NCI-H1694 treated with DMSO at 0.1 percent for 48 hours (cell line): ENCODE measurements around the gene TPO.
"Not testable (repeated sequence)": the region's sequence is repeated elsewhere in the genome, so short reads cannot be mapped to it uniquely, and the experiment has no call there.

ENCODE experiments used
- DNase-seq: peaks from one replicate; lab custom pipeline; 2025; lab: John Stamatoyannopoulos, UW

TPO gene

DNA sequence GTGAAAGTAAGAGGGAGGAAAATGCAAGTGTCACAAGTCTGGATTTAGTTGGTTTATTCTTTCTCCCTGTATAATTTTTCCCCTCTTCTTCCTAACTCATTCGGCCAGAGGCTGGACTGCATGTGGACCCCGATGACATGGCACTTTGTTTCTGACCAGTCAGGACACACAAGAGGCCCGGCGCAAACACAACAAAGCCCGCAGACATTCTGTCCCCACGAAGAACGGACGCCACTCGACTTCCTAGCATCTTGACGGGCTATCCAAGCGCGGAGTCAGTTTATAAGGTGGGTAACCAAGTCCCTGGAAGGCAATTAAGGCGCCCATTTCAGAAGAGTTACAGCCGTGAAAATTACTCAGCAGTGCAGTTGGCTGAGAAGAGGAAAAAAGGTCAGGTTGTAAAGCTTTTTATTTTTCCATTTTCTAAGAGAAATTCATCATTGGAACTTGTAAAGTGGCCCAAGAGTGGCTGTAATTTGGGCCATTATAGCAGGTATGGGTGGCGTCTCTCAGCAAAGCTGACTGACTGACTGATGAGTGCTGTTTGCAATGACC lies at the start of gene TPO:
Gene TPO (plus strand): TSS at position 308 of the 555 bp plus-strand sequence. CDS start 946 bp downstream, outside the sequence.
- no peak for DNase-seq

DNA sequence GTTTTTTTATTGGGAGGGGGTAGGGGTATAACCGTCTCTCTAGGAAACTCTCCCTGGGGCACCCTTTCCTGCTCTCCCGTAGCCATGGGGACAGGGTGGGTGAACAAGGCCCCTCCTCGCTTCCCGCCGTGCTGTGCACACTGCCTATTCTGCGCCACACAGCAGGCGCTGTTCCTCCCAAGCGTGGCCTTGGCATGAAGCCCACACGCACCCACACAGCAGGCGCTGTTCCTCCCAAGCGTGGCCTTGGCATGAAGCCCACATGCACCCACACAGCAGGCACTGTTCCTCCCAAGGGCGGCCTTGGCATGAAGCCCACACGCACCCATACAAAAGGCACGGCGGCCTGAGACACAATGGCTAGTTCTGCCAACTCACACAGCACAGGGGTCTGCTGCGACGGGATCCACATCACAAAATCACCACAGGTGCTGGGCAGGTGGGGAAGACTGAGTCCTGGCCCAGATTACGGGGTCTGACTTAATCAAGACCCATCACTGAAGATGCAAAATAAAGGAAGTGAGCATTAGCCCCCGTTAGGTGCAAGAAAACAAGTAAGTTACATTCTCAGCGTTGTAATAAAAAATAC lies 46.6 kb upstream of the TPO start:
- DNase-seq, result no peak

DNA sequence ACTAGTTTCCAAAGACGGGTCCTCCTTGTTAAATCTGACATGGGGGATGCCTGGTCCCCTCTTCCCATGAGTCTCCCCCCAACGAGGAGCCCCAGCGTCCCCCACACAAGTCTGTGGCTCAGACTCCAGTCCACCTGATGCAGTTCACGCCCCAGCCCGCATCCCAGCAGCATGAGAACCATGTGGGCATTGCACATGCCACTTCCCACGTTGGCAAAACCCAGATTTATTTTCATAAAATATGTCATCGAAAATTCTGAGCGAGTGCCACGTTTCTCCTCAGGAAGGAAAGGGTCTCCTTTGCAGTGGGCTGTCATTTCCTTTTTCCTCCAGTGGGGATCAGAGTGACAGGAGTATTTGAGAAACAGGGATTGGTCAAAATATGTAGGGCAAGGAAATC lies 45.7 kb upstream of the TPO start:
- no peak for DNase-seq

DNA sequence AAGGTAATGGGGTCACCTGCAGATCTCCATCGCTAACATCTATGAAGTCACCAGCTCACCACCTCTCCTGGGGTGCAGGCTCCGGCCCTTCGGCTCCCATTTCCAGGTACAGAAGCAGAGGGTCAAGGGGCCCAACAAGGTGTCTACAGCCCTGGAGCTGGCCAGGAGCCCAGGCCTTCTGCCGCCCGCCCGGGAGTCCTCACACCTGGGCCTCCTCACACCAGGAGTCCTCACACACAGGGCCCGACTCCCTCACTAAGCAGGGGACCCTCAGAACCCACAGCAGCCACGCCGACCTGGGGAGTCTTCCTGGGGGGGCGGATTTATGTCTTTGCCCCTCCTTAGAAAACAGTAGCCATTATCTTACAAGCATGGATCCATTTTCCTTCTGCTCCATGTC lies 43.4 kb upstream of the TPO start:
- no peak for DNase-seq

DNA sequence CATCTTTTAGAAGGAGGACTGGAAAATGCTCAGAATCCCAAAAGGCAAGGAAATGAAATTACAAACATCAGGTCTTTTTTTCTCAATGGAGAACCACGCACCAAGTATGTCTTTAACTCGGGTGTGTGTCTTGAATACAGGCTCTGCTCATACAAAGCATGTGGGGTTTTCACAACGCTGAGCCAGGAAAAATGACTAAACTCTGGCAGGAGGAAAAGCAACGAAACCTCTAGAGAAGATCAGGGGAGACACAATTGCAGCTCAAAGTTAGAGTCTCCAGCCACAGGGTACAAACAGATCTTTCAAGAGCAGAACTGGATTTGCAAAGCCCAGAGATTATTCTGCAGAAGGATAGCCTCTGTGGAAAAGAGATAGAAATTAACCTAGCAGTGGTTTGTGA lies 42.8 kb upstream of the TPO start:
- no peak for DNase-seq

DNA sequence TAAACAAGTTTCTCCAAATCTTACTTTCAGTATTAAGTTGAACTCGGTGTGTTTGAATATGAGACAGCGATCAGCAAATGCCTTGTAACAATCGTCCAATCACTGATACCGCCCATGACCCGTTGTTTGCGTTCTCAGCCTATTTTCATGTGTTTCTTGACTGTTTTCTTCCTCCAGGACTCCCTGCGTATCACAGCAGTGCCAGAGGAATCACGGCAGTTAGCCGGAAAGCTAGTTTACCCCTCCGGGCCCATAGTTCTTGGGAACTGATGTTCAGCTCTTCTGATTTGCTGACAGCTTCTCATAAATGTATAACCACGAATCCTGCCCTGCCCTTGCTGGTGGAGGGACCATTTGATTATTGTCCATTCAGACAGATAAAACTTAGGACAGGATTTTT lies 42.2 kb upstream of the TPO start:
- no peak for DNase-seq

DNA sequence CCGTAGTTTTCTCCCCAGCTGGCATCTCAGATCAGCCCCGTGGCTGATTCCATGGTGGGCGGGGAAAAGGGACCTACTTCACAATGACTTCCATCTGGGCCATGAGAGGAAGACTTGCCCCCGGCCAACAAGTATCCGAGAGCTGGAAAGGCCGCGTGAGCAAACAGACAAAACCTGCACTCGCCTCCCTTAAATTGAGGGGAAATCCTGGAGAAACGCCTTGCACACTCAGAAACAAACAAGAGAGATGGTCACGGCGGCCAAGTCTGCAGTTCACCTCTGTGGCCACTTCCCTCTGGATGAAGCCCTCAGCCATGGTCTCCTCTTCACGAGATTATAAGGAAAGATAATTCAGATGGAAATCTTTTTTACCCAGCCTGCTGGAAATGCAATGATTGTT lies 39.4 kb upstream of the TPO start:
- no peak for DNase-seq

DNA sequence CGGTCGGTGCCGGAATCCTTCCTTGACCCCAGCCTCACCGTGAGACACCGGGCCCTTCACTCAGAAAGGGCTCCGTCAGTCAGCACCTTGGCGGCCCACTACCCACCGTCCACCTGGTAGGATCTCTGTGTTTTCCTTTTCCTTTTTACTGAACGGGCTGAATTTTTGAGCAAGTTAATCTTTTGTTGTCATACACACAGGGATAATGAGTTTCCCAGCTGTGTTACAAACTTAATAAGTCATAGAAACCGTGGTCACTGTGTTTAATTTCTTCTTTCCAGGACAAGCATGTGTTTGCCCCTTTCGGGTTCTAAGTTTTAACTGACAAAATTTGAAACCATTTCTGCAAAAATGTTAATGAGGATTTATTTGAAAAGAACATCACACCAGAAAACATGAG lies 39.0 kb upstream of the TPO start:
- no peak for DNase-seq

DNA sequence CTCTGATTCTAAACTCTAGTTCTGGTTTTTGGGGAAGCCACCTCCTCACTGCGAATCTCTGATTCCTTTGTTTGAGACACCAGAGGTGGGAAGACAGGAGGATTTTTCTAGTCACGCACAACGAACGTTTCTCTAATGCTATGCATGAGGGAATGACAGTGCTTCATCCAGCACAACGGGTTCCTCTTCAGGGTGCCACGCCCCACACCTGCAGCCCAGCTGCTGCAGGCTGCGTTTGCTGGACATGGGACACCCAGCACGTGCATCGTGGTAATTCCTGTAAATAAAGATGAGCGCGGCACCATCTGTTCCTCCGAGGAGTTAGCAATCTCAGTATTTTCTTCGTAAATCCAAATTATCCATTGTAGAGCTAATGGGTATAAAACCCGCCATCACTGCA lies 37.5 kb upstream of the TPO start:
- no peak for DNase-seq

DNA sequence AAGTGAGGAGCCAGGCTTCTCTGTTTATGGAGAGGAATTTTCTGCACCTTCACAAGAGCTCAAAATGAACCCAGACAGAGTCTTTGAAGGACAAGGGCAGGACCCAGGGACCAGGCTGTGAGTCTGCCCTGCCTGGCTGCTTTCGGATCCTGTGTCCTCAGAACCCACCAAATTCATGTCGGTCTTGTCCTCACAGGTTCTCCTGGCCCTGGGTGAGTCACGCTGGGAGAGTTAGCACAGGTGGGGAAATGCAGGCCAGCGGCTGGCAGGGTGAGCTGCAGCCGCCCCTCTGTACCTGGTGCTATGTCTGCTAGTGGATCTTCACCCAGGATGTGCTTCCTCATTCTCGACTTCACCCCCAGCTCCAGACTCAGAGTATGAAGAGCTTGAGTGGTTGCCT lies 35.8 kb upstream of the TPO start:
- no peak for DNase-seq

DNA sequence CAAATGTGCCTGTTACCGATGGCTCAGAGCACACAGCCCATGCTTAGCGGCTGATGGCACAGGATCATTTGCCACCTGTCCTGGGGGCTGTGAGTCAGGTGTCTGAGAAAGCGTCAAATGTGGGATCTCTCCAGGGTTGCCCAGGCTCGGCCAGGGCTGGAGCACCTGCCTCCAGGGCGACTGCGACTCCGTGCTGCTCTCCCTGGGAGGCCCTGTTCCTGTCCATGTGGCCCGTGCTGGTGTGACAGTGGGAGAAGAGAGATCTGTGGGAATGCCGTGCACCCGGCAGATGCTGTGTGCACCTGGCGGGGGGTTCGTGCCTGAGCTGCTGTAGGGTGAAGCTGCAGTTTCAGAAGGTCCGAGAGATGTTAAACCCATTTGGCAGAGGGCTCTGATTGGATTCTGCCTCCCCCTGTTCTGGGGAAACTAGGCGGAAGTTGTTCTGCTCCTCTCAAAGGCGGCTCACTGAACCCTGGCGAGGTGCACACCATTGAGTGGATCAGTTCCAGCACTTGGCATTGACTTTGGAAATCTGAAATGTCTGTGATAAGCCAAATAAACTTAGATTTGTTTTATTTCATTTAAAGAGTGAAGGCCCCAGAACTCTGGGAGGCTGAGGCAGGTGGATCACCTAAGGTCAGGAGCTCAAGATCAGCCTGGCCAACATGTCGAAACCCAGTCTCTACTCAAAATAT lies 34.7 kb upstream of the TPO start:
- DNase-seq, result no peak

DNA sequence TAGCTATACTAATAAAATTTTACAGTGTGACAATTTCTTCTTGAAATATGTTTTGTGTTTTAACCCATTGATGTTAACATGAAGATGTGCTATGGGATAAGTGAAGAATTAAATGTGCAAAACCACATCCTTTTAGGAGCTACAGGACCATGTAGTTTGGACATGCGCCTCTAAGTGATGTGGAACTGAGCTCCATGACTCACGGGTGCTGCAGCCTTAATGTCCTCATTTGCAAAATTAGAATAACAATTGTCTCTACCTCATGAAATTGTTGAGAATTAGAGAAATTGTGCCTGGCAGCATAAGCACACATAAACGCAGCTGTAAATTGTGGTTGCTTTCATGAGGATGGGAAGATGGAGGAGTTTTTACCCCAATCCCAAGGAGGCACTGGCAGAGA lies 31.6 kb upstream of the TPO start:
- DNase-seq, result no peak

DNA sequence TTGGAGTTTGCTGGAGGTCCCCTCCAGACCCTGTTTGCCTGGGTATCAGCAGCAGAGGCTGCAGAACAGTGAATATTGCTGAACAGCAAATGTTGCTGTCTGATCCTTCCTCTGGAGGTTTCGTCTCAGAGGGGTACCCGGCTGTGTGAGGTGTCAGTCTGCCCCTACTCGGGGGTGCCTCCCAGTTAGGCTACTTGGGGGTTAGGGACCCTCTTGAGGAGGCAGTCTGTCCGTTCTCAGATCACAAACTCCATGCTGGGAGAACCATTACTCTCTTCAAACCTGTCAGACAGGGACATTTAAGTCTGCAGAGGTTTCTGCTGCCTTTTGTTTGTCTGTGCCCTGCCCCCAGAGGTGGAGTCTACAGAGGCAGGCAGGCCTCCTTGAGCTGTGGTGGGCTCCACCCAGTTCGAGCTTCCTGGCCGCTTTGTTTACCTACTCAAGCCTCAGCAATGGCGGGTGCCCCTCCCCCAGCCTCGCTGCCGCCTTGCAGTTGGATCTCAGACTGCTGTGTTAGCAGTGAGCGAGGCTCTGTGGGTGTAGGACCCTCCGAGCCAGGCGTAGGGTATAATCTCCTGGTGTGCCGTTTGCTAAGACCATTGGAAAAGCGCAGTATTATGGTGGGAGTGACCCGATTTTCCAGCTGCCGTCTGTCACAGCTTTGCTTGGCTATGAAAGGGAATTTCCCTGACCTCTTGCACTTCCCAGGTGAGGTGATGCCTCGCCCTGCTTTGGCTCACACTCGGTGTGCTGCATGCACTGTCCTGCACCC lies 25.1 kb upstream of the TPO start:
- DNase-seq, result not testable (repeated sequence)

DNA sequence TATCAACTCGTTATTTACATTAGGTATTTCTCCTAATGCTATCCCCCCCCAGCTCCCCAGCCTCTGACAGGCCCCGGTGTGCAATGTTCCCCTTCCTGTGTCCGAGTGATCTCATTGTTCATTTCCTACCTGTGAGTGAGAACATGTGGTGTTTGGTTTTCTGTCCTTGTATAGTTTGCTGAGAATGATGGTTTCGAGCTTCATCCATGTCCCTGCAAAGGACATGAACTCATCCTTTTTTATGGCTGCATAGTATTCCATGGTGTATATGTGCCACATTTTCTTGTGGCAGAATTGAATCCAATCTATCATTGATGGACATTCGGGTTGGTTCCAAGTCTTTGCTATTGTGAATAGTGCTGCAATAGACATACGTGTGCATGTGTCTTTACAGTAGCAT lies 23.1 kb upstream of the TPO start:
- DNase-seq, result not testable (repeated sequence)

DNA sequence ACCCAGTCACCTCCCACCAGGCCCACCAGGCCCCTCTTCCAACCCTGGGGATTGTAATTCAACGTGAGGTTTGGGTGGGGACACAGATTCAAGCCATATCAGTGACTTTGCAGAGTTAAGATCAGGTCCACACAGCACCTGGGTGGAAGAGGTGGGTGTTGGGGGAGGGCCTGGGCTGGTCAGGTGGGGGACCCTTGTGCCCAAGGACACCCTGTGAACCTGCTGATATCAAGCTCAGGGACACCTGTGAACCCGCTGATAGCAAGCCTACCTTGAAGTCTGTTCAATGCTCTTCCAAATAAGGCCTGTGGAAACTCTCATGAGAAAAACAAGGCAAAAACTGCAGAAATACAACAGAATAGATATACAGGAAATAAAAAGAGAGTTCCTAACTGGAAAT lies 19.9 kb upstream of the TPO start:
- DNase-seq, result no peak

DNA sequence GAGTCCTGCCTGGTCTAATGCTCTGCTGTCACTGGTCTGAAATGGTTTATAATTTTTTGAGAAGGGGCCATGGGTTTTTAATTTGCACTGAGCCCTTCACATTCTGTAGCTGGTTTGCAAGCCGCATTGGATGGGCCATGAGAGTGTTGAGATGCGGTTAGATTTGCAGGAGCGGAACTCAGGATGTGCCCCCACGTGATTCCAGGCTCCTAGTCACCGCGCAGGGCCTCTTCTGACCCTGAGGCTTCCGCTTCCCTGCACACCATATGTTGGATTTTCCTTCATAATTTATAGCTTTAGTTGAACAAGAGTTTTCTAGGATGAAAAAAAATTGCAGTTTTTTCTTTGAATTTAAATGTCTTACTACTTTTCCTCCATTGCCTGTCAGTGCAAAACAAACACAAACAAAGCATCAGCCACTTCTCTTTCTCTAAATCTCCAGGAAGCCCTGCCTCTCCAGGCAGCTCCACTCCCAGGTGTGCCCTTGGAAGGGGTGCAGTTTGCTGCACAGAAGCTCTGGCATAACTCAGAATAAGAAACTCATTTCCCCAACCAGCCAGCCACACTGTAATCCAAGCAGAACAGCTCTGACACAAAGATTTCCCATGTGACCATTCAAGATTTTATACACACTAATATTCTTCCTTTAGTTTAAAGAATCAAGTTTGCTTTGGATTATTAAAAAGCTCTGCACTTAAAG lies 18.4 kb upstream of the TPO start:
- no peak for DNase-seq

DNA sequence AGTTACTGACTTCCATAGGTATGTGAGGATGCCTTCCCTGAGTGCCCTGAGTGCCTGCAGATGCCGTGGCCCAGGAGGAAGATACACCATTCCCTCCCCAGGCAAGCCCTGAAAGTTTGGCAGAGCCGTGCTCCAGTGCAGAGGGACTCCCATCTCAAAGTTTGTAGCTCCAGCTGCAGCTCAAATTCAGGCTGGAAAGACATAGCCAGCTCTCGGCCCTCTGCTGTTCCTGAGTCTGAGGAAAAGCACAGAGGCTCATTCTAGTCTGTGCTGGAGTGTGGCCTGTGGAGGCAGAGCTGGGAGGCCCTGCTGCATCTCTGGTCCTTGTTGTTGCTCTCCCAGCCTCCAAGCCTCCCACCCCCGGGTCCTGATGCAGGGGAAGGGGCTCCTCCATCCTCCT lies 15.9 kb upstream of the TPO start:
- DNase-seq, result no peak

DNA sequence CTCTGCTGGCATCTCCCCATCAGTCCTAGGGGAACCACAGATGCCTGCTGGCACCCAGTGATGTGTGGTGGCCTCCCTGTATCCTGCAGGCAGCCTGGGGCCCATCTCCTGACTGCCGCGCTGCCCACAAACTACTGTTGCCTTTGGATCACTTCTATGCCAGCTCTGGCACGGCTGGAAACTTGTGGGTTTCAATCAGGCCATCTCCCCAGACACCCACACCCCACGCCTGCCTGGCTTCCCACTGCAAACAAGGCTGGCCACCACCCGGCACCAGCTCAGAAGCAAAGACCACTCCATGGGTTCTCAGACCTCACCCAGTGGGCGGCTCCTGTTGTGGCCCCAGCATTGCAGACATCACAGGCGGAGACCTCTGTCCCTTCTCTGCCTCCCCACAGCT lies 15.1 kb upstream of the TPO start:
- no peak for DNase-seq

DNA sequence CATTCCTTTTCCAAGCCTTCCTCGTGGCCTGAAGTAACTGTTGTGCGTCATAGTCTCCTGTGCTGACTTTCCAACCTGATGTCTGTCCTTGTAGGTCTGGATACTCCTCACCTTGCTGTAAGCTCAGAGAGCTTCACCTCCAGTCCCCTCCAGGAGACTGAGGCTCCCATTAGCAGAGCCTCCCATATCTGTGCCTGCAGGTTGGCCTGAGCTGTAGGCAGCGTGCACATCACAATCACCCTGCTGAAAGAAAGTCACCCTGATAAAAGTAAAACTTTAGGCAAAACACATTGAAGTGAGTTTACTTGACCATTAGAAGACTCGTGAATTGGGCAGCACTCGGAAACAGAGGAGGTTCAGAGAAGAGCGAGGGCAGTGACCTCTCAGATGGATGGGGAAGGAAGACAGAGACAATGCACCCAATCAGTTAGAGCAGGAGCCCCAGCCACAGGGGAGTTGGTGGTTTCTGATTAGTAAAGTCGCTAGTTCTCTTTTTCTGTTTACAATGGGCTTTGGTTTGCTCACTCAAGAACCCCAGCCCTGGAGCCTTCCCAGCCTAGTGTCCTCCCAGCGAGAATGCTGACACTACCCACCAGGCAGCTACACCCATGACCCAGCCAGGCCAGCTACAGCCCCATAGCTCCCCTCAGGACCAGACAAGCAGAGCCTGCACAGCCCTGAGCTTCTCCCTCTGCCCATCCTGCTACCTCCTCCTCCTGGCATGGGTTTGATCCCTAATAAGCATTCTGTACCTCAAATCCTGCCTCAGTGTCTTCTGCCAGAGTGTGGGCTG lies 12.1 kb upstream of the TPO start:
- DNase-seq, result no peak

DNA sequence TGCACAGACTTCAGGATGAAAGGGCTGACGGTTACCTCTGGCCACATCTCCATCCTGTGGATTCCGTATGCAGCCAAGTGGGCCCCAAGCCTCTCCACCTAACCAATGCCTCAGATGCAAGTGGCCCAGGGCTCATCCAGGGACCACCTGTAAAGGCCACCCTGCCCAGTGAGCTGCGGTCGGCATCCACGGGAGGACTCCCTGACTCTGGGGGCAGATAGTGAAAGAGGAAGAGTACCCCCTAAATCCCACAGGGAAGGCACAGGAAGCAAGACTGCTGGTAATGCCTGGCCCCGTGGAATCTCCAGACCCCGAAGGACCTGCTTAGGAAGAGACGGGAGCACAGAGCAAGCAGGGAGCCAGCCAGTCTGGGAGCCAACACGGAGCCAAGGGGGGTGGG lies 11.2 kb upstream of the TPO start:
- no peak for DNase-seq

DNA sequence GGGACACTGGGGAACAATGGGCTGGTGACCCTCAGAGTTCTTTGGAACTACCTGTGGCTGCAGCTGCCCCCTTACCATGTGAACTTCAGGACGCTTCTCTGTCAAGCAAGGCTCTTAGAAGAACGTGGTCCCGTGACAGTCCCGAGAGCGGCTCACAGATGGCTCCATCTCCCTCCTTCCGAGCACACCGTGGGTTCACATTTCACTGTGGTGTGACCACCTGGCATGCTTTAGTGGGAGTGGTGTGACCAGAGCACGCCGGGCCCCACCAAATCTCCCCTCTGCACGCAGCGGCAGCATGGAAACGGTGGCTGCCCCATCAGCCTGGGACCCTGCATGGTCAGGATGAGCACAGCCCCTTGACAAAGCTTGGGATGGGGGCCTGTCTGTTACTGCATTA lies 9.7 kb upstream of the TPO start:
- DNase-seq, result no peak

DNA sequence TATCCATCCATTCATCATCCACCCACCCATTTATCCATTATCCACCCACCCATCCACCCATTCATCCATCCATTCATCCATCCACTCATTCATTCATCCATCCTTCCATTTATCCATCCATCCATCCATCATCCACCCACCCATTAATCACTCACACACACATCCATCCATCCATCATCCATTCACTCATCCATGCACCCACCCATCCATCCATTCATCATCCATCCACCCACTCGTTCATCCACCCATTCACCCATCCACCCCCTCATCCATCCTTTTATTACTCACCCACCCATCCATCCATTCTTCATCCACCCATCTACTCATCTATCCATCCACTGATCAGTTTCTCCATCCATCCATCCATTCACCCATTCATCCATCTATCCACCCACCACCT lies 8.1 kb upstream of the TPO start:
- DNase-seq, result no peak
